ENCODE measurements around the gene YBX3. TPM values are rescaled to one million over a fixed set of nuclear protein-coding genes. Genes with fewer than 3 reads are reported as not detected.

The YBX3 gene
- polyA plus RNA-seq, 12 donors = 554 to 1,254 (median 766) TPM

GRCh38 chr12:10690906-10691305 lies 32.2 kb downstream of the YBX3 start:
- DNase-seq = no peak

GRCh38 chr12:10689146-10689545 lies 34.0 kb downstream of the YBX3 start:
- DNase-seq = no peak

- no peak for DNase-seq
Measured at GRCh38 chr12:10688042-10688441, 35.1 kb downstream of the YBX3 start.

- DNase-seq = peak; percentile 41
Measured at GRCh38 chr12:10673659-10674384, 49.3 kb downstream of the YBX3 start, which contains the start of gene STYK1. Gene STYK1, minus strand, starts transcription at chr12:10674052. Its CDS starts 39,434 bp downstream, at chr12:10634618.

GRCh38 chr12:10672231-10672868 lies 50.8 kb downstream of the YBX3 start:
- no peak for DNase-seq

- DNase-seq = no peak
Measured at GRCh38 chr12:10669533-10669932, 53.6 kb downstream of the YBX3 start.

GRCh38 chr12:10668526-10668925 lies 54.6 kb downstream of the YBX3 start:
- no peak for DNase-seq

GRCh38 chr12:10667581-10667980 lies 55.5 kb downstream of the YBX3 start:
- no peak for DNase-seq

- no peak for DNase-seq
Measured at GRCh38 chr12:10664499-10664898, 58.6 kb downstream of the YBX3 start.

- no peak for DNase-seq
Measured at GRCh38 chr12:10663869-10664268, 59.3 kb downstream of the YBX3 start.

- DNase-seq = no peak
Measured at GRCh38 chr12:10661338-10661737, 61.8 kb downstream of the YBX3 start.

GRCh38 chr12:10654003-10654402 lies 69.1 kb downstream of the YBX3 start:
- DNase-seq = no peak

- DNase-seq = no peak
Measured at GRCh38 chr12:10652192-10652591, 70.9 kb downstream of the YBX3 start.

Other genes with a start within 250 kb of the YBX3 start
- 10 to 100 TPM in 1 of 12 donors, 1 to 10 TPM in 5, under 1 TPM in 5, not detected in 1; 0.40 to 19.9 (median 1.1) TPM for gene EIF2S3B, start 217.4 kb downstream of the YBX3 start, polyA plus RNA-seq (ENCODE audit: insufficient read length in 12 of 12)
- gene MAGOHB, start 109.7 kb downstream of the YBX3 start, polyA plus RNA-seq (ENCODE audit: insufficient read length in 12 of 12) = 10 to 100 TPM in 10 of 12 donors, not detected in 2; 19.7 to 37.6 (median 31.7) TPM
- gene STYK1, start 49.3 kb downstream of the YBX3 start, polyA plus RNA-seq (ENCODE audit: insufficient read length in 12 of 12) = under 1 TPM in 5 of 12 donors, not detected in 7; 0.08 to 0.65 (median 0.23) TPM
- not detected for gene TAS2R7, start 79.3 kb upstream of the YBX3 start, polyA plus RNA-seq (ENCODE audit: insufficient read length in 12 of 12)
- not detected for gene TAS2R8, start 84.0 kb upstream of the YBX3 start, polyA plus RNA-seq (ENCODE audit: insufficient read length in 12 of 12)
- gene TAS2R9, start 86.8 kb upstream of the YBX3 start, polyA plus RNA-seq (ENCODE audit: insufficient read length in 12 of 12) = not detected
- gene TAS2R10, start 103.0 kb upstream of the YBX3 start, polyA plus RNA-seq (ENCODE audit: insufficient read length in 12 of 12) = 1 to 10 TPM in 6 of 12 donors, under 1 TPM in 4, not detected in 2; 0.26 to 2.0 (median 1.1) TPM
- gene PRR4, start 126.2 kb upstream of the YBX3 start, polyA plus RNA-seq (ENCODE audit: insufficient read length in 12 of 12) = 1 to 10 TPM in 10 of 12 donors, not detected in 2; 2.3 to 9.4 (median 4.3) TPM
- 10 to 100 TPM in 3 of 12 donors, 1 to 10 TPM in 7, not detected in 2; 4.9 to 16.0 (median 8.6) TPM for gene PRH1, start 160.9 kb upstream of the YBX3 start, polyA plus RNA-seq (ENCODE audit: insufficient read length in 12 of 12)
- under 1 TPM in 3 of 12 donors, not detected in 9; 0.11 to 0.22 (median 0.21) TPM for gene TAS2R13, start 186.2 kb upstream of the YBX3 start, polyA plus RNA-seq (ENCODE audit: insufficient read length in 12 of 12)
- under 1 TPM in 3 of 12 donors, not detected in 9; 0.26 to 0.45 (median 0.37) TPM for gene PRH2, start 205.9 kb upstream of the YBX3 start, polyA plus RNA-seq (ENCODE audit: insufficient read length in 12 of 12)
- gene TAS2R14, start 215.9 kb upstream of the YBX3 start, polyA plus RNA-seq (ENCODE audit: insufficient read length in 12 of 12) = 1 to 10 TPM in 10 of 12 donors, not detected in 2; 1.8 to 6.2 (median 3.3) TPM